ENCODE measurements around the gene EEF2K.

- TF ChIP-seq, protein P1, sequence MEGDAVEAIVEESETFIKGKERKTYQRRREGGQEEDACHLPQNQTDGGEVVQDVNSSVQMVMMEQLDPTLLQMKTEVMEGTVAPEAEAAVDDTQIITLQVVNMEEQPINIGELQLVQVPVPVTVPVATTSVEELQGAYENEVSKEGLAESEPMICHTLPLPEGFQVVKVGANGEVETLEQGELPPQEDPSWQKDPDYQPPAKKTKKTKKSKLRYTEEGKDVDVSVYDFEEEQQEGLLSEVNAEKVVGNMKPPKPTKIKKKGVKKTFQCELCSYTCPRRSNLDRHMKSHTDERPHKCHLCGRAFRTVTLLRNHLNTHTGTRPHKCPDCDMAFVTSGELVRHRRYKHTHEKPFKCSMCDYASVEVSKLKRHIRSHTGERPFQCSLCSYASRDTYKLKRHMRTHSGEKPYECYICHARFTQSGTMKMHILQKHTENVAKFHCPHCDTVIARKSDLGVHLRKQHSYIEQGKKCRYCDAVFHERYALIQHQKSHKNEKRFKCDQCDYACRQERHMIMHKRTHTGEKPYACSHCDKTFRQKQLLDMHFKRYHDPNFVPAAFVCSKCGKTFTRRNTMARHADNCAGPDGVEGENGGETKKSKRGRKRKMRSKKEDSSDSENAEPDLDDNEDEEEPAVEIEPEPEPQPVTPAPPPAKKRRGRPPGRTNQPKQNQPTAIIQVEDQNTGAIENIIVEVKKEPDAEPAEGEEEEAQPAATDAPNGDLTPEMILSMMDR (IDR thresholded peaks at IDR 0.05): peak in 1 of 6 experiments; percentile 6
- TF ChIP-seq POLR2A (IDR thresholded peaks at IDR 0.05): peak; percentile 73 to 82
Measured at GRCh38 chr16:22190081-22190775, 15.8 kb upstream of the EEF2K start.

Data from adrenal gland (tissue), 5 donors.